OCI-LY3 (cell line): Measurements from ENCODE around the gene ATG9B.

Source experiments
- EZH2phosphoT487 ChIP-seq: fragments of 200-600 bp; shearing (Covaris generic); IDR thresholded peaks from 2 replicates; pipeline ENCODE4 v1.6.1; 2018; ENCODE audit warnings: antibody characterized with exemption, mixed run types, low read depth
- TF ChIP-seq, protein P1 (sequence below): fragments of 200-600, 300-600 bp; sonication (generic); IDR thresholded peaks from 2 replicates; pipeline ENCODE4 v1.5.1; 2014; ENCODE audit warnings: antibody characterized with exemption, low read length, low read depth

DNA sequence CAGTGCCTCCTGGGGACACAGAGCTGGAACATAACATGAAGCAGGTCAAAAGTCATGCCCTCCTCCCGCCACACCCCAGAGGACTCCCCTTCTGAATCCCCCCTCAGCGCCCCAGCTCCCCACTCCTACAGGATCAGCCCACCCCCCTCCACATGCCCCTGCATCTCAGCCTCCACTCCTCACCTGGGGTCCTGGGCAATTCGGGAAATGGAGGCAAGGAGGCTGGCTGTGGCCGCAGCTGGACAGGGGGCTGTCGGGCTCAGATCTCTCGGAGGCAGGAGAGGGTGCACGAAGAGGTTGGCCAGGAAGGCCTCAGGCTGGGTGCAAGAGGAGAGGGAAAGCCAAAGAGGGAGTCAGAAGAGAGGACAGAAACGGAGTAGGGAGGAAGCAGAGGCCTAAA is 7.8 kb downstream of the ATG9B start:
- TF ChIP-seq, protein P1, sequence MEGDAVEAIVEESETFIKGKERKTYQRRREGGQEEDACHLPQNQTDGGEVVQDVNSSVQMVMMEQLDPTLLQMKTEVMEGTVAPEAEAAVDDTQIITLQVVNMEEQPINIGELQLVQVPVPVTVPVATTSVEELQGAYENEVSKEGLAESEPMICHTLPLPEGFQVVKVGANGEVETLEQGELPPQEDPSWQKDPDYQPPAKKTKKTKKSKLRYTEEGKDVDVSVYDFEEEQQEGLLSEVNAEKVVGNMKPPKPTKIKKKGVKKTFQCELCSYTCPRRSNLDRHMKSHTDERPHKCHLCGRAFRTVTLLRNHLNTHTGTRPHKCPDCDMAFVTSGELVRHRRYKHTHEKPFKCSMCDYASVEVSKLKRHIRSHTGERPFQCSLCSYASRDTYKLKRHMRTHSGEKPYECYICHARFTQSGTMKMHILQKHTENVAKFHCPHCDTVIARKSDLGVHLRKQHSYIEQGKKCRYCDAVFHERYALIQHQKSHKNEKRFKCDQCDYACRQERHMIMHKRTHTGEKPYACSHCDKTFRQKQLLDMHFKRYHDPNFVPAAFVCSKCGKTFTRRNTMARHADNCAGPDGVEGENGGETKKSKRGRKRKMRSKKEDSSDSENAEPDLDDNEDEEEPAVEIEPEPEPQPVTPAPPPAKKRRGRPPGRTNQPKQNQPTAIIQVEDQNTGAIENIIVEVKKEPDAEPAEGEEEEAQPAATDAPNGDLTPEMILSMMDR: no peak
- no peak for TF ChIP-seq EZH2phosphoT487
